Stimulated activated CD4-positive, alpha-beta T cell treated with anti-CD3 and anti-CD28 coated beads, Interleukin-4, amount 100 ng/mL, for 48 hours (primary cell): Measurements from ENCODE around the gene HDAC2.
A peak's percentile ranks its signal among the peaks of the same experiment; 100 is the strongest.
"Not testable (repeated sequence)": the region's sequence is repeated elsewhere in the genome, so short reads cannot be mapped to it uniquely, and the experiment has no call there.

Experiments
- DNase-seq, 2 donors: peaks; one replicate each; pipeline ENCODE4 v3.0.0-alpha.2; 2020; ENCODE audit warnings: low read depth in 2 of 2

Gene HDAC2

GRCh38 chr6:113970805-113971676 is at the start of gene HDAC2:
TSS of gene HDAC2 (minus strand) at chr6:113971148. CDS start at chr6:113970908, 240 bp downstream.
- DNase-seq = peak; percentile 81

- no peak for DNase-seq
These were observed 49.2 kb upstream of the HDAC2 start for GRCh38 chr6:114020196-114020595.

- not testable (repeated sequence) for DNase-seq
These were observed 46.2 kb upstream of the HDAC2 start for GRCh38 chr6:114017146-114017545.

GRCh38 chr6:114014106-114014505 is 43.2 kb upstream of the HDAC2 start:
- DNase-seq = not testable (repeated sequence)

GRCh38 chr6:114011486-114011885 is 40.5 kb upstream of the HDAC2 start:
- not testable (repeated sequence) for DNase-seq

- DNase-seq = no peak
These were observed 39.6 kb upstream of the HDAC2 start for GRCh38 chr6:114010540-114010939.

GRCh38 chr6:114009192-114009591 is 38.2 kb upstream of the HDAC2 start:
- DNase-seq = no peak

- DNase-seq = no peak
These were observed 37.4 kb upstream of the HDAC2 start for GRCh38 chr6:114008331-114008730.

GRCh38 chr6:114007516-114007915 is 36.6 kb upstream of the HDAC2 start:
- no peak for DNase-seq

GRCh38 chr6:114001354-114001753 is 30.4 kb upstream of the HDAC2 start:
- DNase-seq = no peak

GRCh38 chr6:114000069-114000468 is 29.1 kb upstream of the HDAC2 start:
- DNase-seq = no peak

- no peak for DNase-seq
These were observed 28.3 kb upstream of the HDAC2 start for GRCh38 chr6:113999284-113999683.

- DNase-seq = no peak
These were observed 27.9 kb upstream of the HDAC2 start for GRCh38 chr6:113998811-113999210.

GRCh38 chr6:113997116-113997515 is 26.2 kb upstream of the HDAC2 start:
- no peak for DNase-seq

- DNase-seq = no peak
These were observed 24.7 kb upstream of the HDAC2 start for GRCh38 chr6:113995634-113996033.

- DNase-seq = no peak
These were observed 24.0 kb upstream of the HDAC2 start for GRCh38 chr6:113994934-113995342.

GRCh38 chr6:113989675-113990074 is 18.7 kb upstream of the HDAC2 start:
- no peak for DNase-seq

GRCh38 chr6:113982675-113983074 is 11.7 kb upstream of the HDAC2 start:
- DNase-seq = not testable (repeated sequence)

GRCh38 chr6:113982055-113982550 is 11.2 kb upstream of the HDAC2 start:
- DNase-seq = no peak

- no peak for DNase-seq
These were observed 10.1 kb upstream of the HDAC2 start for GRCh38 chr6:113980937-113981554.

GRCh38 chr6:113979937-113980336 is 9.0 kb upstream of the HDAC2 start:
- DNase-seq = no peak

GRCh38 chr6:113978084-113978675 is 7.2 kb upstream of the HDAC2 start:
- no peak for DNase-seq

GRCh38 chr6:113976806-113977205 is 5.9 kb upstream of the HDAC2 start:
- DNase-seq = no peak
